Measurements from ENCODE around the gene MTCH1.

DNA sequence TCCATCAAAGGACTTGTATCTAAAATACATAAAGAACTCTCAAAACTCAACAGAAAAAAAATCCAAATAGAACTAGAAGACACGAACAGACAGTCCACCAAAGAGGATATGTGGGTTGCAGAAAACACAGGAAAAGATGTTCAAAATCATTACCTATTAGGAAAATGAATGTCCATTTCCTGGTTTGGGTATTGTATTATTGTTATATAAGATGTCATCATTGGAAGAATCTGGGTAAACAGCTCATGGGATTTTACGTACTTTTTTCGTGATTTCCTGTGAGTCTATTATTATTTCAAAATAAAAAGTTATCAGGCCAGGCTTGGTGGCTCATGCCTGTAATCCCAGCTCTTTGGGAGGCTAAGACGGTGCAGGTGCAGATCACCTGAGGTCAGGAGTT lies 40.7 kb downstream of the MTCH1 start:
- TF ChIP-seq POLR2A (IDR thresholded peaks at IDR 0.05) (no peak), POLR2AphosphoS5 (IDR thresholded peaks at IDR 0.05) (no peak), EP300 (IDR thresholded peaks at IDR 0.05) (no peak)
- TF ChIP-seq, protein P1, sequence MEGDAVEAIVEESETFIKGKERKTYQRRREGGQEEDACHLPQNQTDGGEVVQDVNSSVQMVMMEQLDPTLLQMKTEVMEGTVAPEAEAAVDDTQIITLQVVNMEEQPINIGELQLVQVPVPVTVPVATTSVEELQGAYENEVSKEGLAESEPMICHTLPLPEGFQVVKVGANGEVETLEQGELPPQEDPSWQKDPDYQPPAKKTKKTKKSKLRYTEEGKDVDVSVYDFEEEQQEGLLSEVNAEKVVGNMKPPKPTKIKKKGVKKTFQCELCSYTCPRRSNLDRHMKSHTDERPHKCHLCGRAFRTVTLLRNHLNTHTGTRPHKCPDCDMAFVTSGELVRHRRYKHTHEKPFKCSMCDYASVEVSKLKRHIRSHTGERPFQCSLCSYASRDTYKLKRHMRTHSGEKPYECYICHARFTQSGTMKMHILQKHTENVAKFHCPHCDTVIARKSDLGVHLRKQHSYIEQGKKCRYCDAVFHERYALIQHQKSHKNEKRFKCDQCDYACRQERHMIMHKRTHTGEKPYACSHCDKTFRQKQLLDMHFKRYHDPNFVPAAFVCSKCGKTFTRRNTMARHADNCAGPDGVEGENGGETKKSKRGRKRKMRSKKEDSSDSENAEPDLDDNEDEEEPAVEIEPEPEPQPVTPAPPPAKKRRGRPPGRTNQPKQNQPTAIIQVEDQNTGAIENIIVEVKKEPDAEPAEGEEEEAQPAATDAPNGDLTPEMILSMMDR (IDR thresholded peaks at IDR 0.05): no peak
